Activated CD8-positive, alpha-beta memory T cell treated with anti-CD3 and anti-CD28 coated beads, Interleukin-2, amount 50 U/mL, for 48 hours (primary cell): ENCODE measurements around the gene ZNF28.
"Not testable (repeated sequence)": the region's sequence is repeated elsewhere in the genome, so short reads cannot be mapped to it uniquely, and the experiment has no call there.

Experiments
- DNase-seq: peaks from one replicate; pipeline ENCODE4 v3.0.0-alpha.2; 2020

Gene ZNF28

GRCh38 chr19:52756447-52756846, 65.0 kb downstream of the ZNF28 start:
- DNase-seq: not testable (repeated sequence)

DNA sequence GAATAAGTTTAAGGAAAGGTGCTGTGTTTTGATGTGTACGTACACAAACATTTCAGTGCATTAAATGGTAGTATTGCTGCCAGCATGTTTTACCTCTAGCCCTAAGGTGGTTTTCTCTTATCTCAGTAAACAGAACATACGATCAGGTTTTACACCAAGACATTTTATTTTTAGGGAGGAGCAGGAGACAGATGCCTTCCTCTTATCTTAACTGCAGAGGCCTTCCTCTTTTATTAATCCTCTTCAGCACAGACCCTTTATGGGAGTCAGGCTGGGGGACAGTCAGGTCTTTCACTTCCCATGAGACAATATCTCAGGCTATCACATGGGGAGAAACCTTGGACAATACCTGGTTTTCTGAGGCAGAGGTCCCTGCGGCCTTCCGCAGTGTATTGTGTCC, 71.7 kb downstream of the ZNF28 start:
- no peak for DNase-seq

- DNase-seq: no peak
Measured at GRCh38 chr19:52748336-52748950, 73.0 kb downstream of the ZNF28 start.
